Measurements from ENCODE around the gene OPCML. TPM values are rescaled to one million over a fixed set of nuclear protein-coding genes. Genes with fewer than 3 reads are reported as not detected.

OPCML gene
- total and polyA plus RNA-seq, 2 experiments from 2014 or later, result 1.2 to 4.4 TPM

- H3K36me3 Mint-ChIP-seq (ENCODE audit: low read depth), result no peaks in the 10 kb centered on the region
Observed at GRCh38 chr11:133346137-133346536, 186.2 kb downstream of the OPCML start.

More at GRCh38 chr11:133346137-133346536, 186.2 kb downstream of the OPCML start:
- Histone ChIP-seq H3K27me3 (ENCODE audit: insufficient read depth) (no peaks in the 10 kb centered on the region), H4K20me1 (replicated peaks; ENCODE audit: insufficient read depth) (no peaks in the 10 kb centered on the region; the same call in 1 of the 2 replicates), H3K4me3 (no peak overlapping the region), H3K9me2 (ENCODE audit: insufficient read depth) (no peaks in the 10 kb centered on the region), H3K79me2 (replicated peaks; ENCODE audit: insufficient read depth) (no peaks in the 10 kb centered on the region), H3K36me3 (ENCODE audit: insufficient read depth) (no peaks in the 10 kb centered on the region), H3K4me2 (no peak overlapping the region), H3K27ac (ENCODE audit: low read depth) (no peak overlapping the region), H3F3A (replicated peaks; ENCODE audit: low read depth) (no peaks in the 10 kb centered on the region), H3K4me1 (ENCODE audit: insufficient read depth) (peaks cover 9% of the 10 kb centered on the region), H2AFZ (no peak overlapping the region)
- peaks cover 5% of the 10 kb centered on the region; the same call in 2 of the 3 replicates for H3K4me1 Mint-ChIP-seq
- TF ChIP-seq EZH2phosphoT487 (IDR thresholded peaks at IDR 0.05; ENCODE audit: unreplicated experiment) (no peak), POLR2AphosphoS5 (IDR thresholded peaks at IDR 0.05; ENCODE audit: low read depth) (no peak), EZH2 (IDR thresholded peaks at IDR 0.05; ENCODE audit: low read depth, unreplicated experiment) (no peak), STAT1 (IDR thresholded peaks at IDR 0.05; ENCODE audit: unreplicated experiment) (no peak), REST (IDR thresholded peaks at IDR 0.05; ENCODE audit: unreplicated experiment) (no peak), NANOG (IDR thresholded peaks at IDR 0.05; ENCODE audit: borderline replicate concordance) (no peak), ZNF462 (CRISPR knock-in tag; IDR thresholded peaks at IDR 0.05) (no peak), ZNF114 (CRISPR knock-in tag; IDR thresholded peaks at IDR 0.05) (no peak), ZNF331 (CRISPR knock-in tag; IDR thresholded peaks at IDR 0.05; ENCODE audit: low read depth) (no peak), CREB1 (CRISPR knock-in tag; IDR thresholded peaks at IDR 0.05; ENCODE audit: low read depth) (no peak), ETS1 (IDR thresholded peaks at IDR 0.05) (no peak), CTCF (conservative IDR thresholded peaks at IDR 0.05; ENCODE audit: low read depth in 2 of 2) (no peak), JUNB (IDR thresholded peaks at IDR 0.05; ENCODE audit: unreplicated experiment) (no peak)
- DNase-seq (ENCODE audit: low spot score) (no peak), ATAC-seq (no peak)
- H3K9me3 Mint-ChIP-seq, result no peaks in the 10 kb centered on the region
- H3K4me3 Mint-ChIP-seq, result no peak overlapping the region
- H3K27ac Mint-ChIP-seq, result no peak overlapping the region
- peaks cover 1% of the 10 kb centered on the region for H3K27me3 Mint-ChIP-seq (ENCODE audit: insufficient read depth, low read depth, poor library complexity)

Data from GM23338 (cell line).